ENCODE data around the gene ZDHHC11.
"Not testable (repeated sequence)": the region's sequence is repeated elsewhere in the genome, so short reads cannot be mapped to it uniquely, and the experiment has no call there.

The ZDHHC11 gene

DNA sequence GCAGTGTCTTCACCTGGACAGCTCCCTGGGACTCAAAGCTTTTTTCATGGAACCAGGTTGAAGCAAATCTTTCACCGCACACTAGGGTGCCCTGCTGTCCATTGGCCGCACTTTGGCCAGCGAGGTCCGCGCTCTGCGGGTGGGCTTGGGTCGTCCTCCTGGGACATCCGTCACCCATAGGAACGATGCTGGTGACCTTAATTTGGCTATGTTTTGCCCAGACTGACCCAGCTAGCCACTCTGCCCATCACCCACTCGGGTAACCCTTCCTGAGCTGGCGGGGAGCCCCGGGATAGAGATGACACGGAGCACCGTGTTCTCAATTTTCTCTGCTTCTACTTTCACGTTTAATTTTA, 92.1 kb downstream of the ZDHHC11 start:
- DNase-seq = no peak

DNA sequence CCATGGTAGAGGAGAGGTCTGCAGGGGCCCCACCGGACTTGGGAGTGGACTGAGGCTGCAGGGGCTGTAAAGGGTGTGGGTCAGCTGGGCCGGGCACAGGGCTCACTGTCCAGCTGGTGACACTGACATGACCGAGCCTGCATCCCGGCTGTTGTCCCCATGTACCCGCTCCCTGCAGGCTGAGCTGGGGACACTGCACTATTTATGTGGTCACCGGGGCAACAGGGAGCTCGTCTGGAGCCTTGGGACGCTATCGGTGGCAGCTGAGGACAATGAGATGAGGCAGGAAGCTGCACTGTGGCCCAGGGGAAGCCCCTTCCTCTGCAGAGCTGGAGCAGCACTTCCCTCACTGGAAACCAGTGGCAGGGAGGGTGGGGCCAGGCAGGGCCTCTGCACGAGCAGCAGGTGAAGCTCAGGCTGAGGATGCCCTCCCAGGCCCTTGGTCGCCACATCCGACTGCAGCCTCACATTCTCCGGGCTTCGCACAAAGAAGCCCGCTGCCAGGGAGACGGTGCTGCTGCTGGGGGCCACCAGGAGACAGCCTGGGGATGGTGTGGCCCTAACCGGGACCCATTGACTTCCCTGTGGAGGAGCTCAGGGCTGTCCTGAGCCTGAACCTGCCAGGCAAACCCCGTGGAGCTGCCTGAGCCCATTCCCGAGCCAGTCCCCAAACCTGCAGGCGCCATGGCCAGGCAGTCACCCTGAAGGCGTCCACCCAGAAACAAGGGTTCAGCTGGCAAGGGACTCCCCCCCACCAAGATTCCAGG, 92.7 kb downstream of the ZDHHC11 start:
- peak; percentile 28 for DNase-seq

- no peak for DNase-seq
Observed at GRCh38 chr5:757346-757930, 93.3 kb downstream of the ZDHHC11 start.

GRCh38 chr5:756865-757345, 93.9 kb downstream of the ZDHHC11 start:
- peak; percentile 10 for DNase-seq

DNA sequence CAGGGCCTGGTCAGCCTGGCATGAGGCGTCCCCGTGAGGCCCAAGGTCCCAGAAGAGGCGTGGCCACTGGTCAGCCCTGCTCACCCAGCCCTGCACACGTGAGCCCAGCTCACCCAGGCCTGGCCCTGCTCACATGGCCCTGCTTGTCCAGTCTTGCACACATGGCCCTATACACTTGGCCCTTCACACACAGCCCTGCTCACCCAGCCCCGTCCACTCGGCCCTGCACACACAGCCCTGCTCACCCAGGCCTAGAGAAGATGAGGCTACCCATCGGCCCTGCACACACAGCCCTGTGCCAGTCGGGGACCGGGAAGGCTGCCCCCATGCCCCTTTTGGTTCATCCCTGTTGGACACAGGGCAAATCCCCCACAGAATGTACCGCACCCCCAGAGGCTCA, 94.6 kb downstream of the ZDHHC11 start:
- DNase-seq = no peak

DNA sequence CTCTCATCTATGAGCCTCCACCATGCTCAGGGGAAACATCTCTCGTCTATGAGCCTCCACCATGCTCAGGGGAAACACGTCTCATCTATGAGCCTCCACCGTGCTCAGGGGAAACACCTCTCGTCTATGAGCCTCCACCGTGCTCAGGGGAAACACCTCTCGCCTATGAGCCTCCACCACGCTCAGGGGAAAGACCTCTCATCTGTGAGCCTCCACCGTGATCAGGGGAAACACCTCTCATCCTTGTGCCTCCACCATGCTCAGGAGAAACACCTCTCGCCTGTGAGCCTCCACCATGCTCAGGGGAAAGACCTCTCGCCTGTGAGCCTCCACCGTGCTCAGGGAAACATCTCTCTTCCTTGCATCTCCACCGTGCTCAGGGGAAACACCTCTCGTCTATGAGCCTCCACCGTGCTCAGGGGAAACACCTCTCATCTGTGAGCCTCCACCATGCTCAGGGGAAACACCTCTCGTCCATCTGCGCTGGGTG, 96.6 kb downstream of the ZDHHC11 start:
- not testable (repeated sequence) for DNase-seq

DNA sequence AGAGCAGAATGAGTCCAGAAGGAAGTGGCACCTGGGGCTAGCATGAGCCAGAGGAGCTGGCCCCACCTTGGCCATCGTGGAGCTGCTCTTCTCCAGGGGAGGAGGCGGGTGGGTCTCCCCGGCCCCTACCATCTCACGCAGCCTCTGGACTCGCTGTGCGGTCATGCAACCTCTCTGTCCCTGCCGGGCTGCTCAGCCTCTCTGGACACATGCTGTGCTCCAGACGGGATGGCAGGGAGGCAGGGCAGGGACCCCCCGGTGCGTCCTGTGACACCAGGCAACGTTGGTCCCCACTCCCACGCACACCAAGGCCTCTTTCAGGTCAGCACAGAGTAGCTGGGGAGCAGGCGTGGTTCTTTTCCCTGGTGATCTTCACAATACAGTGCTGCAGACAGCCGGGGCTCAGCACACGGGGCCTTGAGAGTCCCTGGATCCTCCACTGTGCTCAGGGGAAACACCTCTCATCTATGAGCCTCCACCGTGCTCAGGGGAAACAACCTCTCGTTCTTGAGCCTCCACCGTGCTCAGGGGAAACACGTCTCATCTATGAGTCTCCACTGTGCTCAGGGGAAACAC, 97.1 kb downstream of the ZDHHC11 start:
- not testable (repeated sequence) for DNase-seq

- not testable (repeated sequence) for DNase-seq
Observed at GRCh38 chr5:752532-753115, 98.2 kb downstream of the ZDHHC11 start.

DNA sequence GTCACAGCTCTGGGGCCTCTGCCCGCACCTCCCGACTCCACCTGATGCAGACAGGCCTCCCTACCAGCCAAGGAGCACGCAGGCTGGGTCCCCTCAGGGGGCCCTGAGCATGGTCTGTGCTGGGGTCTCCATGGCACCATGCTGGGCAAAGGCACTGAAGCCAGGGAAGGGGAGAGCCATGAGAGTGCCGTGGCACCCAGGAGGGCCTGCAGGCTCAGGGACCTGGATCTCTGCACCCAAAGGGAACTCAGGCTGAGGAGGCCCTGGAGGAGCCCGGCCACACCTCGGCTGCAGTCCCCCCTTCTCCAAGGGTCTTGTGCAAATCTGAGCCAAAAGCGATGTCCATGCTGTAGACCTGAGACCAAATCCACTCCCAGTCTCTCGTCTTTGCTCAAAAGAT, 98.8 kb downstream of the ZDHHC11 start:
- not testable (repeated sequence) for DNase-seq

DNA sequence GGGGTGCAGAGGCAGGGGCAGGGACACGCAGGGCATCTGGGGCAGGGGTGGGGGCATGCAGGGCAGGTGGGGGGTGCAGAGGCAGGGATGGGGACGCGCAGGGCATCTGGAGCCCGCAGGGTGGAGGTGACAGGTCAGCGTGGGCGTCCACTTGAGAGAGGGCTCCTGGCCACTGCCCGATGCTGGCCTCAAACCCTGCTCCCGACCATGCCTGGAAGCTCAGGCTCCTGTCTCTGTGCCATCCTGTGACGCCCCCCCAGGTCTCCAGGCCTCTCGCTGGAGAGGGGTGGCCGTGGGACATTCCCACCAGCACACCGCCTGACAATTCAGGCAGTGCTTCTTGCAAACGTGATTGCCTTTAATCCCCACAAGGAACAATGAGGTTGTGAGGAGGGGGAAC, 99.3 kb downstream of the ZDHHC11 start:
- DNase-seq = no peak

DNA sequence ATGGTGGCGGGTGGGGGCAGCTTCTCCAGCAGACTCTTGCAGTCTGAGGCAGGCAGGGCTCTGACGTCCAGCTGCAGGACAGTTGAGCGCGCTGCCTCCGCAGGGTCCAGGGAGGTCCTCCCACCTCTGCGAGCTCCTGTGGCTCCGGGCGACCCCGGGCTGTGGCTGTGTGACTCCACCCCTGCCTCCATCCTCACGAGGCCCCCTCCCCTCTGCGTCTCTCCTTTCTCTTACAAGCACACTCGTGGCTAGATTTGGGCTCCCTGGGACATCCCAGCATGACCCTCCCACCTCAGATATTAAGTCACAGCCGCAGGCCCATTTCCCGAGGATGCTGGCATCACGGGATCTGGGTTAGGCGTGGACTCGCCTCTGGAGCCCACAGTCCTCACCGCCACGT, 100.6 kb downstream of the ZDHHC11 start:
- not testable (repeated sequence) for DNase-seq

DNA sequence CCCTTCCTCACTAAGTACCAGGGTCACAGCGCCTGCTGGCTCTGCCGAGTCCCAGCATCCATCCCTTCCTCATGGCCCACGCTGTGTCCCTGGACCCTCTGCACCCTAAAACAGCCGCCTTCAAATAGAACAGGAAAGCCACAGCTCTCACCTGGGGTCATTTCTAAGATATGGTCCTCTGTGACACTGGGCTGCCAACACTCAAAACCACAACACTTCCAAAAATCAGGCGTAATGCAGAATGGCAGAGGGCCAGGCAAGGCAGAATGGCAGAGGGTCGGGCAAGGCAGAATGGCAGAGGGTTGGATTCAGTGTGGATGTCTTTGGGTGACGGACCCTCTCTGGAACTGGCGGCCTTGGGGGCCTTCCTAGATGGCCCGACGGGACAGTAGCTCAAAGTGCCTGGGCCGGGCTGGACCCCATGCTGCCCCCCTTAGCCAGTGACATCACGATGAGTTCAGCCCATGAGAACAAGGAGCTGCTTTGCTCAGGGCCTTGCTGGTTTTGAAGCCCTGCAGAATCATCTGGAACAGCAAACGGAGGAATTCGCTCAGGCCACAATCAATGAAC, 101.6 kb downstream of the ZDHHC11 start:
- no peak for DNase-seq

GRCh38 chr5:748011-748980, 102.5 kb downstream of the ZDHHC11 start:
- DNase-seq = not testable (repeated sequence)

DNA sequence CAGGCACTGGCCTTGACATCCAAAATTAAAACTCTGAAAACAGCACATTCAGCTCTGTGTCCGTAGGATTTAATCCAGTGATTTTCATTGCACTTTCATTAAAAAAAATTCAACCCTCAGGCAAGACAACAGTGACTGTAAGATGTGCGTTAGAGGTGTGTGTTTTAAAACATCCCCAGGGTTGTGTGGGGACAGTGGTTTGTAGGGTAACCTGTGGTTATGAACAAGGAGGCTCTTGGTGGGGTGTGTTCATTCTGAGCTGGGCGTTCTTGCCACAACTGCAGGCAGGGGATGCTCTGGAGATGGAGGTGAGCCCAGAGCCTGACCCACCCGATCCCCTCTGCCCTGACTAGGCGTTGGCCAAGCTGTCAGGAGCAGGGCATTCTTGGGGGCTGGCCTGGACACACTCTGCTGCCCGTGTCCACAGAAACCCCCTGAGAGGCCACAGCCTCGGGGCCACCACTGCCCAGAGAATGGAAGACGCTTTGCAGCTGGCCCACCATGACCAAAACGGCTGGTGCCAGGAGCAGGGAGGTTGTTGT, 103.4 kb downstream of the ZDHHC11 start:
- DNase-seq = not testable (repeated sequence)

- no peak for DNase-seq
Observed at GRCh38 chr5:746258-746761, 104.5 kb downstream of the ZDHHC11 start.
